ENCODE measurements around the gene COLEC12. TPM values are rescaled to one million over a fixed set of nuclear protein-coding genes. Genes with fewer than 3 reads are reported as not detected.
A peak's percentile ranks its signal among the peaks of the same experiment; 100 is the strongest.

COLEC12 gene
- total and polyA plus RNA-seq, 5 experiments from 2014 or later: 0.13 TPM; not detected in 4

- Mint-ChIP-seq H3K27ac (no peak overlapping the region), H3K9me3 (no peaks in the 10 kb centered on the region), H3K4me3 (no peak overlapping the region), H3K27me3 (peaks cover 9 to 35% (median 12%) of the 10 kb centered on the region in 5 donors), H3K36me3 (no peaks in the 10 kb centered on the region), H3K4me1 (no peaks in the 10 kb centered on the region)
- POLR2A ChIA-PET: no interaction called here
- DNase-seq: no peak
- no peak for ATAC-seq
Measured at GRCh38 chr18:334575-335132, 165.8 kb downstream of the COLEC12 start.

- H3K36me3 Mint-ChIP-seq: no peaks in the 10 kb centered on the region
- no peak overlapping the region for H3K4me3 Mint-ChIP-seq
- no peak overlapping the region for H3K27ac Mint-ChIP-seq
- no peaks in the 10 kb centered on the region for H3K9me3 Mint-ChIP-seq
- no peaks in the 10 kb centered on the region for H3K4me1 Mint-ChIP-seq
- DNase-seq (no peak), ATAC-seq (no peak)
- POLR2A ChIA-PET: no interaction called here
- peaks cover 5 to 29% (median 9%) of the 10 kb centered on the region in 5 donors for H3K27me3 Mint-ChIP-seq
Measured at GRCh38 chr18:332721-333510, 167.6 kb downstream of the COLEC12 start.

GRCh38 chr18:332007-332406 is 168.5 kb downstream of the COLEC12 start:
- Mint-ChIP-seq H3K4me1 (no peaks in the 10 kb centered on the region), H3K4me3 (no peak overlapping the region), H3K27me3 (peaks cover 4 to 25% (median 9%) of the 10 kb centered on the region in 5 donors), H3K27ac (no peak overlapping the region), H3K9me3 (no peaks in the 10 kb centered on the region), H3K36me3 (no peaks in the 10 kb centered on the region)
- ATAC-seq (no peak), DNase-seq (no peak)
- POLR2A ChIA-PET: no interaction called here

- no peak overlapping the region for H3K4me3 Mint-ChIP-seq
- POLR2A ChIA-PET: no interaction called here
- no peaks in the 10 kb centered on the region for H3K9me3 Mint-ChIP-seq
- H3K36me3 Mint-ChIP-seq: no peaks in the 10 kb centered on the region
- no peak overlapping the region for H3K27ac Mint-ChIP-seq
- H3K4me1 Mint-ChIP-seq: no peaks in the 10 kb centered on the region
- peaks cover 4 to 25% (median 9%) of the 10 kb centered on the region in 5 donors for H3K27me3 Mint-ChIP-seq
- no peak for DNase-seq
- ATAC-seq: no peak
Measured at GRCh38 chr18:331221-331821, 169.2 kb downstream of the COLEC12 start.

GRCh38 chr18:328928-329327 is 171.6 kb downstream of the COLEC12 start:
- DNase-seq (no peak), ATAC-seq (no peak)
- Mint-ChIP-seq H3K27ac (no peak overlapping the region), H3K4me1 (no peaks in the 10 kb centered on the region), H3K4me3 (no peak overlapping the region), H3K36me3 (no peaks in the 10 kb centered on the region), H3K27me3 (peaks cover 2 to 25% (median 9%) of the 10 kb centered on the region in 5 donors), H3K9me3 (no peaks in the 10 kb centered on the region)
- POLR2A ChIA-PET: no interaction called here

- Mint-ChIP-seq H3K27me3 (peaks cover under 1 to 10% (median 4%) of the 10 kb centered on the region in 5 donors), H3K36me3 (no peaks in the 10 kb centered on the region), H3K4me1 (peaks cover 4 to 9% (median 6%) of the 10 kb centered on the region in 4 donors), H3K27ac (no peak overlapping the region), H3K9me3 (no peaks in the 10 kb centered on the region), H3K4me3 (no peak overlapping the region)
- DNase-seq (no peak), ATAC-seq (no peak)
- POLR2A ChIA-PET: no interaction called here
Measured at GRCh38 chr18:326846-327245, 173.7 kb downstream of the COLEC12 start.

GRCh38 chr18:323253-323622 is 177.3 kb downstream of the COLEC12 start:
- H3K27ac Mint-ChIP-seq: no peak overlapping the region
- peaks cover 4 to 9% (median 6%) of the 10 kb centered on the region in 4 donors for H3K4me1 Mint-ChIP-seq
- DNase-seq (no peak), ATAC-seq (no peak)
- H3K4me3 Mint-ChIP-seq: no peak overlapping the region
- peaks cover 0 to 4% (median 0%) of the 10 kb centered on the region in 5 donors for H3K27me3 Mint-ChIP-seq
- POLR2A ChIA-PET: no interaction called here
- no peaks in the 10 kb centered on the region for H3K9me3 Mint-ChIP-seq
- no peaks in the 10 kb centered on the region for H3K36me3 Mint-ChIP-seq

- H3K36me3 Mint-ChIP-seq: no peaks in the 10 kb centered on the region
- peaks cover 4 to 9% (median 6%) of the 10 kb centered on the region in 4 donors for H3K4me1 Mint-ChIP-seq
- H3K27ac Mint-ChIP-seq: no peak overlapping the region
- H3K9me3 Mint-ChIP-seq: no peaks in the 10 kb centered on the region
- H3K27me3 Mint-ChIP-seq: peaks cover 0 to 4% (median 0%) of the 10 kb centered on the region in 5 donors
- no peak overlapping the region for H3K4me3 Mint-ChIP-seq
- DNase-seq (no peak), ATAC-seq (no peak)
- POLR2A ChIA-PET: no interaction called here
Measured at GRCh38 chr18:321865-322467, 178.5 kb downstream of the COLEC12 start.

GRCh38 chr18:320155-320554 is 180.3 kb downstream of the COLEC12 start:
- peaks cover 4 to 9% (median 6%) of the 10 kb centered on the region in 4 donors for H3K4me1 Mint-ChIP-seq
- POLR2A ChIA-PET: no interaction called here
- no peaks in the 10 kb centered on the region for H3K9me3 Mint-ChIP-seq
- H3K27me3 Mint-ChIP-seq: peaks cover 0 to 8% (median 0%) of the 10 kb centered on the region in 5 donors
- H3K27ac Mint-ChIP-seq: no peak overlapping the region
- H3K4me3 Mint-ChIP-seq: no peak overlapping the region
- no peaks in the 10 kb centered on the region for H3K36me3 Mint-ChIP-seq
- DNase-seq: no peak
- ATAC-seq: no peak

GRCh38 chr18:319720-320119 is 180.8 kb downstream of the COLEC12 start:
- ATAC-seq: no peak
- H3K27me3 Mint-ChIP-seq: peaks cover 0 to 8% (median 0%) of the 10 kb centered on the region in 5 donors
- no peak for DNase-seq
- H3K4me3 Mint-ChIP-seq: no peak overlapping the region
- H3K36me3 Mint-ChIP-seq: no peaks in the 10 kb centered on the region
- H3K27ac Mint-ChIP-seq: no peak overlapping the region
- no peaks in the 10 kb centered on the region for H3K9me3 Mint-ChIP-seq
- peaks cover 4 to 9% (median 6%) of the 10 kb centered on the region in 4 donors for H3K4me1 Mint-ChIP-seq
- POLR2A ChIA-PET: no interaction called here

- H3K9me3 Mint-ChIP-seq: no peaks in the 10 kb centered on the region
- H3K36me3 Mint-ChIP-seq: no peaks in the 10 kb centered on the region
- POLR2A ChIA-PET: no interaction called here
- ATAC-seq: no peak
- peaks cover 0 to 8% (median 0%) of the 10 kb centered on the region in 5 donors for H3K27me3 Mint-ChIP-seq
- no peak for DNase-seq
- H3K4me3 Mint-ChIP-seq: no peak overlapping the region
- peak overlapping the region in 1 of 10 donors; percentile 44 for H3K27ac Mint-ChIP-seq
- peaks cover 4 to 9% (median 6%) of the 10 kb centered on the region in 4 donors for H3K4me1 Mint-ChIP-seq
Measured at GRCh38 chr18:318791-319291, 181.7 kb downstream of the COLEC12 start.

GRCh38 chr18:317618-318017 is 182.9 kb downstream of the COLEC12 start:
- DNase-seq (no peak), ATAC-seq (no peak)

GRCh38 chr18:316393-316792 is 184.1 kb downstream of the COLEC12 start:
- DNase-seq: no peak
- POLR2A ChIA-PET: no interaction called here
- Mint-ChIP-seq H3K27ac (no peak overlapping the region), H3K4me3 (no peak overlapping the region), H3K9me3 (no peaks in the 10 kb centered on the region), H3K27me3 (peaks cover 0 to 4% (median 1%) of the 10 kb centered on the region in 5 donors), H3K4me1 (no peaks in the 10 kb centered on the region), H3K36me3 (no peaks in the 10 kb centered on the region)
- no peak for ATAC-seq

More at GRCh38 chr18:317618-318017, 182.9 kb downstream of the COLEC12 start:
- peaks cover 3 to 7% (median 5%) of the 10 kb centered on the region in 4 donors for H3K4me1 Mint-ChIP-seq
- H3K4me3 Mint-ChIP-seq: no peak overlapping the region
- no peaks in the 10 kb centered on the region for H3K9me3 Mint-ChIP-seq
- H3K36me3 Mint-ChIP-seq: no peaks in the 10 kb centered on the region
- POLR2A ChIA-PET: no interaction called here
- H3K27ac Mint-ChIP-seq: no peak overlapping the region
- H3K27me3 Mint-ChIP-seq: peaks cover 0 to 6% (median 0%) of the 10 kb centered on the region in 5 donors
